Osteoblast (primary cell): ENCODE results near the gene INTS11. TPM values are rescaled to one million over a fixed set of nuclear protein-coding genes. Genes with fewer than 3 reads are reported as not detected.

Source experiments
- DNase-seq: peaks from one replicate; pipeline ENCODE4 v3.0.0; 2011; ENCODE audit warnings: low spot score, mixed read lengths; ENCODE audit not compliant: insufficient read length; ENCODE audit errors: missing footprints
- H2AFZ ChIP-seq: 2 replicates; pipeline ENCODE4 v1.6.0; 2011; ENCODE audit warnings: mild to moderate bottlenecking, low read length
- H3K27ac ChIP-seq: 2 replicates; pipeline ENCODE4 v1.5.1; 2011; ENCODE audit warnings: mild to moderate bottlenecking, low read depth, low read length, moderate library complexity
- H3K27me3 ChIP-seq: 2 replicates; pipeline ENCODE4 v1.6.0; 2012; ENCODE audit warnings: mild to moderate bottlenecking, control low read depth, inconsistent platforms, low read length, moderate library complexity; ENCODE audit not compliant: insufficient read depth
- H3K36me3 ChIP-seq: 2 replicates; pipeline ENCODE4 v1.5.1; 2011; ENCODE audit warnings: mild to moderate bottlenecking, low read length, control low read depth, moderate library complexity; ENCODE audit not compliant: insufficient read depth
- H3K4me1 ChIP-seq: 2 replicates; pipeline ENCODE4 v1.5.1; 2011; ENCODE audit warnings: mild to moderate bottlenecking, low read length, control low read depth, moderate library complexity; ENCODE audit not compliant: insufficient read depth
- H3K4me2 ChIP-seq: 2 replicates; pipeline ENCODE4 v1.6.0; 2011; ENCODE audit warnings: mild to moderate bottlenecking, low read length; ENCODE audit not compliant: insufficient read depth
- H3K4me3 ChIP-seq: fragments of 200-600 bp; sonication (generic); 3 replicates; pipeline ENCODE4 v1.5.1; 2012; ENCODE audit warnings: mild to moderate bottlenecking, low read length, inconsistent platforms; ENCODE audit not compliant: insufficient read depth
- H3K79me2 ChIP-seq: 2 replicates; pipeline ENCODE4 v1.6.0; 2012; ENCODE audit warnings: mild to moderate bottlenecking, low read length, control low read depth, inconsistent platforms; ENCODE audit not compliant: insufficient read depth
- H3K9me3 ChIP-seq: 2 replicates; pipeline ENCODE4 v1.5.1; 2011; ENCODE audit warnings: low read depth, low read length, control low read depth
- H4K20me1 ChIP-seq: 2 replicates; pipeline ENCODE4 v1.6.0; 2012; ENCODE audit warnings: mild to moderate bottlenecking, low read length, control low read depth; ENCODE audit not compliant: insufficient read depth
- total RNA-seq: library from RNA; depleted of rRNA; stranded (reverse); fragments of >200 nt; gene quantifications from 2 replicates; pipeline ENCODE4 v1.2.3, GENCODE V29; 2012
- TF ChIP-seq, protein P1 (sequence below): IDR thresholded peaks from 2 replicates; pipeline ENCODE4 v1.5.1; 2011; ENCODE audit warnings: mild to moderate bottlenecking, low read depth, low read length, moderate library complexity; ENCODE audit errors: extremely low read depth

The INTS11 gene
- total RNA-seq, 1 donor, result 59.7 TPM

- no peak overlapping the region for H3K27ac ChIP-seq
- H4K20me1 ChIP-seq, result peaks cover 32% of the 10 kb centered on the region
These were observed 30.1 kb upstream of the INTS11 start for GRCh38 chr1:1354271-1355247.

DNA sequence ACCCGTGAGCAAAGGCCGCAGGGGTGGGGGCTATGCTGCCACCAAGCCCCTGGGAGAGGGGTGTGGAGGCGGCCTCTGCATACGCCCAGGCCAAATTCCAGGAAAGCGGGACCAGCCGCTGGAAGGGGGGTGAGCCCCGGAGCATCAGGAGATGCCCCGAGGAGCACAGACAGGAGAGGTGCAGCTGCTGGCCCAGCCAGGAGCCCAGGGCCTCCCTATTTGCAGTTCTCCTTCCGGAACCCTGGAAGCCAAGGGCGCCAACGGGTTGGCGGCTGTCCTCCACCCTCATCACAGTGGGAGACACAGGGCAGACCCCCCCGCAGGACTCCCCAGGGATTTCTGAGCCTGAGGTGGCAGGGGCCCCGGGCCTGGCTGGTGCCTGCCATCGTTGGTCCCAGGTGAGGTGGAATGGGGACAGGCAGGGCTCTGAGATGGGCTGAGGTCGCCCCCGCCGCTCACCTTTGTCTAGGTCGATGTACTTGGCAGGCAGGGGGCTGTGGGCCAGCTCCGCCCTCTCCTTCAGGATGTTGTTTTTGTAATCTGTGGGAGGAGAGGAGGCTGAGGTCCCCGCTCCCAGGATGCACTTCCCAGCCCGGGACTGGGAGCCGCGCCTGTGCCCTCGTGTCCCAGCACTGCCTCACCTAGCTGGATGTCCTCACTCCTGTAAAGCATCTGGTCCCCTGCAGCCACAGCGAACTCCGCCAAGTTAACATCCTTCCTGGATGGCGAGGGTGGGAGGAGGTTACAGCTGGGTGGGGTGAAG, 29.1 kb upstream of the INTS11 start:
- Histone ChIP-seq H3K4me1 (peaks cover 7% of the 10 kb centered on the region), H3K36me3 (peaks cover 29% of the 10 kb centered on the region), H3K9me3 (no peaks in the 10 kb centered on the region), H3K4me2 (no peak overlapping the region), H3K4me3 (no peak overlapping the region), H3K27ac (no peak overlapping the region), H3K79me2 (peaks cover 57% of the 10 kb centered on the region), H4K20me1 (peaks cover 32% of the 10 kb centered on the region), H3K27me3 (no peaks in the 10 kb centered on the region), H2AFZ (no peak overlapping the region)
- DNase-seq, result peak; percentile 88
- TF ChIP-seq, protein P1, sequence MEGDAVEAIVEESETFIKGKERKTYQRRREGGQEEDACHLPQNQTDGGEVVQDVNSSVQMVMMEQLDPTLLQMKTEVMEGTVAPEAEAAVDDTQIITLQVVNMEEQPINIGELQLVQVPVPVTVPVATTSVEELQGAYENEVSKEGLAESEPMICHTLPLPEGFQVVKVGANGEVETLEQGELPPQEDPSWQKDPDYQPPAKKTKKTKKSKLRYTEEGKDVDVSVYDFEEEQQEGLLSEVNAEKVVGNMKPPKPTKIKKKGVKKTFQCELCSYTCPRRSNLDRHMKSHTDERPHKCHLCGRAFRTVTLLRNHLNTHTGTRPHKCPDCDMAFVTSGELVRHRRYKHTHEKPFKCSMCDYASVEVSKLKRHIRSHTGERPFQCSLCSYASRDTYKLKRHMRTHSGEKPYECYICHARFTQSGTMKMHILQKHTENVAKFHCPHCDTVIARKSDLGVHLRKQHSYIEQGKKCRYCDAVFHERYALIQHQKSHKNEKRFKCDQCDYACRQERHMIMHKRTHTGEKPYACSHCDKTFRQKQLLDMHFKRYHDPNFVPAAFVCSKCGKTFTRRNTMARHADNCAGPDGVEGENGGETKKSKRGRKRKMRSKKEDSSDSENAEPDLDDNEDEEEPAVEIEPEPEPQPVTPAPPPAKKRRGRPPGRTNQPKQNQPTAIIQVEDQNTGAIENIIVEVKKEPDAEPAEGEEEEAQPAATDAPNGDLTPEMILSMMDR, result no peak

More at GRCh38 chr1:1354271-1355247, 30.1 kb upstream of the INTS11 start:
- no peaks in the 10 kb centered on the region for H3K27me3 ChIP-seq
- H3K36me3 ChIP-seq, result peaks cover 29% of the 10 kb centered on the region
- H3K79me2 ChIP-seq, result peaks cover 53% of the 10 kb centered on the region
- peak overlapping the region; percentile 53 for H3K4me2 ChIP-seq
- no peaks in the 10 kb centered on the region for H3K9me3 ChIP-seq
- no peak overlapping the region for H2AFZ ChIP-seq
- peak overlapping the region; percentile 15 for H3K4me3 ChIP-seq
- peaks cover 17% of the 10 kb centered on the region for H3K4me1 ChIP-seq
- TF ChIP-seq, protein P1, result no peak
- peak; percentile 72 for DNase-seq

- Histone ChIP-seq H3K4me1 (peaks cover 6% of the 10 kb centered on the region), H3K4me2 (no peak overlapping the region), H3K36me3 (peaks cover 29% of the 10 kb centered on the region), H3K79me2 (peaks cover 59% of the 10 kb centered on the region), H2AFZ (no peak overlapping the region), H3K27ac (peak overlapping the region; percentile 6), H4K20me1 (peaks cover 37% of the 10 kb centered on the region), H3K27me3 (no peaks in the 10 kb centered on the region), H3K4me3 (no peak overlapping the region), H3K9me3 (no peaks in the 10 kb centered on the region)
- TF ChIP-seq, protein P1, result no peak
- DNase-seq, result peak; percentile 87
These were observed 28.4 kb upstream of the INTS11 start for GRCh38 chr1:1352786-1353388.
